H1 (cell line): ENCODE measurements around the gene SPIRE1. TPM values are rescaled to one million over a fixed set of nuclear protein-coding genes. Genes with fewer than 3 reads are reported as not detected.

Source experiments
- CTCF ChIA-PET: fragments of 300-600 bp; sonication (Branson Sonifier 250); formaldehyde crosslinking; loops from one replicate; lab custom pipeline; 2021; ENCODE audit not compliant: partially characterized antibody; lab: Charles Lee
- POLR2A ChIA-PET: fragments of 300-600 bp; sonication (Branson Sonifier 250); formaldehyde crosslinking; loops from one replicate; lab custom pipeline; 2021; ENCODE audit warnings: inconsistent platforms; ENCODE audit not compliant: partially characterized antibody; lab: Charles Lee
- DNase-seq, 2 experiments: peaks; one replicate each; pipeline versions ENCODE4 v3.0.0 to v3.0.0-alpha.2; 2010 to 2022; ENCODE audit warnings: low spot score in 2 of 2, low read depth in 1 of 2, mixed read lengths in 1 of 2
- FAIRE-seq: peaks from 2 replicates; lab custom pipeline; 2011; peaks lifted over from hg19 to GRCh38; lab: Jason Lieb, UNC
- H2AFZ ChIP-seq: 2 replicates; pipeline ENCODE4 v1.8.1; 2012; ENCODE audit warnings: low read length, inconsistent platforms
- H2AK5ac ChIP-seq: 2 replicates; pipeline ENCODE4 v1.6.1; 2013; ENCODE audit warnings: low read depth, low read length
- H2BK120ac ChIP-seq: replicated peaks from 2 replicates; pipeline ENCODE3; 2013; ENCODE audit warnings: low read depth, low read length, inconsistent platforms
- H2BK12ac ChIP-seq: 2 replicates; pipeline ENCODE4 v1.6.1; 2013; ENCODE audit warnings: low read depth, low read length
- H2BK15ac ChIP-seq: 2 replicates; pipeline ENCODE4 v1.6.1; 2013; ENCODE audit warnings: low read length
- H2BK20ac ChIP-seq: 2 replicates; pipeline ENCODE4 v1.6.1; 2013; ENCODE audit warnings: low read length
- H2BK5ac ChIP-seq: 2 replicates; pipeline ENCODE4 v1.6.1; 2013; ENCODE audit warnings: low read depth, low read length
- H3K14ac ChIP-seq: 2 replicates; pipeline ENCODE4 v1.6.1; 2013; ENCODE audit warnings: inconsistent platforms; ENCODE audit not compliant: insufficient read length
- H3K18ac ChIP-seq: 2 replicates; pipeline ENCODE4 v1.6.1; 2013; ENCODE audit warnings: low read length; ENCODE audit errors: extremely low read depth
- H3K23ac ChIP-seq: 2 replicates; pipeline ENCODE4 v1.6.1; 2013; ENCODE audit warnings: inconsistent platforms; ENCODE audit not compliant: insufficient read length
- H3K23me2 ChIP-seq: 2 replicates; pipeline ENCODE4 v1.6.1; 2013; ENCODE audit warnings: low read depth, low read length
- H3K27ac ChIP-seq: 2 replicates; pipeline ENCODE4 v1.6.1; 2011; ENCODE audit warnings: low read depth, low read length, inconsistent platforms
- H3K27me3 ChIP-seq, 4 experiments: replicated peaks in 1 of 4; 1 replicate in 1 of 4; 2 replicates in 3 of 4; pipeline versions ENCODE4 v1.6.1 to v1.8.1; 2011 to 2013; ENCODE audit warnings: low read length in 3 of 4, mild to moderate bottlenecking in 3 of 4, inconsistent platforms in 2 of 4, mixed read lengths in 2 of 4, moderate library complexity in 1 of 4; ENCODE audit not compliant: control insufficient read depth in 3 of 4, insufficient read depth in 3 of 4; ENCODE audit errors: extremely low read depth in 1 of 4
- H3K36me3 ChIP-seq, 4 experiments: 2 replicates each; pipeline versions ENCODE4 v1.6.1 to v1.8.1; 2011 to 2013; ENCODE audit warnings: mild to moderate bottlenecking in 4 of 4, low read length in 3 of 4, moderate library complexity in 2 of 4, control low read depth in 1 of 4, inconsistent platforms in 1 of 4; ENCODE audit not compliant: insufficient read depth in 4 of 4, control insufficient read depth in 2 of 4
- H3K4ac ChIP-seq: replicated peaks from 2 replicates; pipeline ENCODE3; 2013; ENCODE audit warnings: low read length, low read depth, mixed read lengths, inconsistent platforms; ENCODE audit not compliant: insufficient read length
- H3K4me1 ChIP-seq, 4 experiments: replicated peaks in 1 of 4; 1 replicate in 1 of 4; 2 replicates in 3 of 4; pipeline versions ENCODE4 v1.6.1 to v1.8.1; 2011 to 2013; ENCODE audit warnings: low read length in 3 of 4, inconsistent platforms in 2 of 4, mixed read lengths in 1 of 4; ENCODE audit not compliant: insufficient read depth in 4 of 4, control insufficient read depth in 3 of 4
- H3K4me2 ChIP-seq, 2 experiments: 2 replicates each; pipeline versions ENCODE4 v1.6.1 to v1.8.1; 2011 to 2013; ENCODE audit warnings: low read depth in 2 of 2, low read length in 2 of 2, control low read depth in 1 of 2, inconsistent platforms in 1 of 2, mild to moderate bottlenecking in 1 of 2; ENCODE audit not compliant: insufficient read depth in 1 of 2
- H3K4me3 ChIP-seq, 4 experiments: fragments of 200-600, 300-600 bp in 1 of 4; sonication (generic), shearing (Covaris generic), sonication (Bioruptor Twin) in 1 of 4; 2 replicates each; pipeline versions ENCODE4 v1.5.1 to v1.8.1; 2011 to 2016; ENCODE audit warnings: low read length in 4 of 4, low read depth in 3 of 4, control low read depth in 2 of 4, inconsistent platforms in 2 of 4, mild to moderate bottlenecking in 2 of 4, mixed read lengths in 1 of 4, moderate library complexity in 1 of 4; ENCODE audit not compliant: insufficient read depth in 2 of 4; ENCODE audit errors: extremely low read depth in 1 of 4
- H3K56ac ChIP-seq: replicated peaks from 2 replicates; pipeline ENCODE3; 2013; ENCODE audit warnings: low read depth, mild to moderate bottlenecking, mixed read lengths, low read length, inconsistent platforms; ENCODE audit not compliant: insufficient read length
- H3K79me1 ChIP-seq: 2 replicates; pipeline ENCODE4 v1.6.1; 2013; ENCODE audit warnings: low read depth, low read length, control low read depth
- H3K79me2 ChIP-seq, 2 experiments: 2 replicates each; pipeline versions ENCODE4 v1.6.1 to v1.8.1; 2012 to 2013; ENCODE audit warnings: low read length in 2 of 2, mild to moderate bottlenecking in 2 of 2, inconsistent platforms in 1 of 2; ENCODE audit not compliant: insufficient read depth in 2 of 2, control insufficient read depth in 1 of 2
- H3K9ac ChIP-seq, 4 experiments: replicated peaks in 1 of 4; 1 replicate in 1 of 4; 2 replicates in 3 of 4; pipeline versions ENCODE4 v1.6.1 to v1.8.1; 2011 to 2013; ENCODE audit warnings: low read depth in 3 of 4, low read length in 3 of 4, control low read depth in 2 of 4, mild to moderate bottlenecking in 2 of 4, moderate library complexity in 2 of 4, inconsistent platforms in 1 of 4; ENCODE audit errors: extremely low read depth in 1 of 4
- H3K9me3 ChIP-seq, 2 experiments: 2 replicates each; pipeline versions ENCODE4 v1.6.1 to v1.8.1; 2012 to 2013; ENCODE audit warnings: mild to moderate bottlenecking in 2 of 2, moderate library complexity in 2 of 2, control low read depth in 1 of 2, inconsistent platforms in 1 of 2, low read depth in 1 of 2, low read length in 1 of 2, mixed read lengths in 1 of 2; ENCODE audit not compliant: insufficient read depth in 2 of 2
- H4K20me1 ChIP-seq, 2 experiments: replicated peaks in 1 of 2; 2 replicates each; pipeline versions ENCODE3 to v1.8.1; 2011 to 2013; ENCODE audit warnings: inconsistent platforms in 2 of 2, low read length in 2 of 2, mild to moderate bottlenecking in 1 of 2; ENCODE audit not compliant: insufficient read depth in 2 of 2, control insufficient read depth in 1 of 2
- H4K5ac ChIP-seq: 2 replicates; pipeline ENCODE4 v1.6.1; 2013; ENCODE audit warnings: low read length, low read depth, mixed read lengths, inconsistent platforms; ENCODE audit not compliant: insufficient read length
- H4K8ac ChIP-seq: 2 replicates; pipeline ENCODE4 v1.8.0; 2013; ENCODE audit warnings: mild to moderate bottlenecking, moderate library complexity, low read length, inconsistent platforms; ENCODE audit not compliant: insufficient read depth; ENCODE audit errors: extremely low read depth
- H4K91ac ChIP-seq: replicated peaks from 2 replicates; pipeline ENCODE3; 2013; ENCODE audit warnings: low read length, mixed read lengths, inconsistent platforms; ENCODE audit not compliant: insufficient read length
- FOSL1 ChIP-seq: IDR thresholded peaks from 2 replicates; pipeline ENCODE4 v1.6.1; 2011; ENCODE audit warnings: mild to moderate bottlenecking, low read depth, low read length, moderate library complexity; ENCODE audit not compliant: insufficient read depth
- JUND ChIP-seq: IDR thresholded peaks from 2 replicates; pipeline ENCODE4 v1.6.1; 2011; ENCODE audit warnings: mild to moderate bottlenecking, improper control_type of control experiment, low read length
- POLR2AphosphoS5 ChIP-seq: IDR thresholded peaks from 2 replicates; pipeline ENCODE4 v1.6.1; 2011; ENCODE audit warnings: low read depth, low read length
- WGBS, 2 experiments: shearing (Covaris generic) in 1 of 2; methylation state at CpG; one replicate each; pipeline versions ENCODE4 v1.1.6 to v1.1.7; 2013 to 2015; ENCODE audit warnings: low lambda C conversion rate in 2 of 2, mixed read lengths in 2 of 2, inconsistent platforms in 1 of 2, low coverage in 1 of 2, missing lambda C conversion rate in 1 of 2; ENCODE audit not compliant: insufficient replicate concordance in 2 of 2, insufficient coverage in 1 of 2, insufficient read length in 1 of 2; ENCODE audit errors: extremely low coverage in 1 of 2, missing lambda C conversion rate in 1 of 2; 5-methylcytosine and 5-hydroxymethylcytosine counted together
- polyA plus RNA-seq, 7 experiments: library from polyadenylated mRNA; depleted of rRNA in 3 of 7; stranded (reverse) in 5 of 7; unstranded in 2 of 7; fragments of >200 nt in 5 of 7; fragments of 200-250 nt in 2 of 7; gene quantifications; 1 replicate in 5 of 7; 2 replicates in 1 of 7; 4 replicates in 1 of 7; pipeline versions ENCODE4 v1.2.1 to v1.2.3, GENCODE V29; 2011 to 2013; ENCODE audit warnings: missing spikeins in 2 of 7, mixed read lengths in 2 of 7
- total RNA-seq: library from RNA; stranded (reverse); fragmentation: NEBNext Ultra II Directional; extraction: Animal tissue kit (Norgen Biotek cat#: 25700); gene quantifications from 2 replicates; pipeline ENCODE4 v1.2.1, GENCODE V29; 2021

The SPIRE1 gene
- total and polyA plus RNA-seq, 2 of the 8 experiments (the other 6 are each of a cell fraction or from before 2014, with no cell fraction given): 6.0 to 21.5 TPM

DNA sequence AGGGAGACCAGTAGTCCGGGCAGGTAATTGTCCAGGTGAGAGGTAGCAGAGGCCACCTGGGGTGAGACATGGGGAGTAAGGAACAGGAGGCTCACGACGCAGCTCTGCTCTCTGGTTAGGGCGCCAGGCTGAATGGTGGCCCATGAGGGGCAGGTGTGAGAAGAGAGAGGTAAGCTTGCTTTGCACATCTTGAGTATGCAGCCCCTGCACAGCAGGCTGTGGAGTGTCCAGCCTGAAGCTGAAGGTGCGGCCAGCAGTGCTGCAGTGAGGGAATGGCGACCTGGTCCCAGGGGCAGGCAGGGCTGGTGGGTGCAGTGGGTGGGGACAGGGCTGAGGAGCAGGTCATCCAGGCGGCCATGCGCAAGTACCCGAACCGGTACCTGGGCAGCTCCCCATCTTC lies 234.5 kb downstream of the SPIRE1 start:
- no peak overlapping the region for H2AK5ac ChIP-seq
- no peak overlapping the region for H2BK120ac ChIP-seq
- FAIRE-seq: no peak
- no peak overlapping the region for H3K9ac ChIP-seq
- DNase-seq: no peak
- H3K4me3 ChIP-seq: no peak overlapping the region
- H2BK5ac ChIP-seq: no peak overlapping the region
- H4K8ac ChIP-seq: peak overlapping the region; percentile 75
- peaks cover 0 to 12% (median 6%) of the 10 kb centered on the region in 4 experiments; a peak in 6 of 7 replicates for H3K4me1 ChIP-seq
- no peak overlapping the region for H2BK12ac ChIP-seq
- peaks cover 15 to 19% of the 10 kb centered on the region in 2 experiments for H3K9me3 ChIP-seq
- WGBS, 2 experiments: 97% methylated on average over 10 of the region's 10 CpGs; no CpG with 5 or more reads in 1 of the 2 experiments
- H2BK20ac ChIP-seq: no peak overlapping the region
- peaks cover 0 to 19% (median 15%) of the 10 kb centered on the region in 4 experiments; a peak in 6 of 8 replicates for H3K36me3 ChIP-seq
- H4K20me1 ChIP-seq: peaks cover 2 to 3% of the 10 kb centered on the region in 2 experiments
- H4K91ac ChIP-seq: no peak overlapping the region
- H3K79me1 ChIP-seq: no peaks in the 10 kb centered on the region
- no peak overlapping the region for H3K14ac ChIP-seq
- H3K4me2 ChIP-seq: no peak overlapping the region
- H3K4ac ChIP-seq: no peak overlapping the region
- no peak overlapping the region for H3K27ac ChIP-seq
- H4K5ac ChIP-seq: no peak overlapping the region
- no peak overlapping the region for H2BK15ac ChIP-seq
- POLR2A ChIA-PET: interaction anchor here (0.9 to 1.4 kb wide), 5 partner anchors 11 to 32 kb away, joined by 3 to 4 read pairs (median 3); no protein-coding TSS in a partner anchor
- no peaks in the 10 kb centered on the region for H3K27me3 ChIP-seq
- no peak overlapping the region for H3K18ac ChIP-seq
- no peaks in the 10 kb centered on the region for H3K79me2 ChIP-seq
- no peak overlapping the region for H3K56ac ChIP-seq
- H3K23ac ChIP-seq: no peak overlapping the region
- TF ChIP-seq FOSL1 (no peak), POLR2AphosphoS5 (0 out of 2 replicates have a peak, but pooled peaks have one; percentile 2), JUND (no peak)
- peaks cover 5% of the 10 kb centered on the region; the same call in 1 of the 2 replicates for H3K23me2 ChIP-seq
- H2AFZ ChIP-seq: no peak overlapping the region
- CTCF ChIA-PET: interaction anchor here (0.6 to 5.5 kb wide), 17 partner anchors 10 to 221 kb away, joined by 3 to 40 read pairs (median 4); no protein-coding TSS in a partner anchor
